ENCODE data around the gene KCNJ1. TPM values are rescaled to one million over a fixed set of nuclear protein-coding genes. Genes with fewer than 3 reads are reported as not detected.

Gene KCNJ1
- total RNA-seq, 1 donor, result not detected

GRCh38 chr11:128914216-128915148 is 47.4 kb upstream of the KCNJ1 start:
- H3K4me1 ChIP-seq (ENCODE audit: insufficient read depth, low read length), result no peaks in the 10 kb centered on the region
- no peaks in the 10 kb centered on the region for H3K9me3 ChIP-seq (ENCODE audit: low read depth, low read length)
- H3K27me3 ChIP-seq (ENCODE audit: insufficient read depth, low read length), result peaks cover 6% of the 10 kb centered on the region
- no peaks in the 10 kb centered on the region for H3K36me3 ChIP-seq (ENCODE audit: insufficient read depth, low read length)
- TF ChIP-seq, protein P1, sequence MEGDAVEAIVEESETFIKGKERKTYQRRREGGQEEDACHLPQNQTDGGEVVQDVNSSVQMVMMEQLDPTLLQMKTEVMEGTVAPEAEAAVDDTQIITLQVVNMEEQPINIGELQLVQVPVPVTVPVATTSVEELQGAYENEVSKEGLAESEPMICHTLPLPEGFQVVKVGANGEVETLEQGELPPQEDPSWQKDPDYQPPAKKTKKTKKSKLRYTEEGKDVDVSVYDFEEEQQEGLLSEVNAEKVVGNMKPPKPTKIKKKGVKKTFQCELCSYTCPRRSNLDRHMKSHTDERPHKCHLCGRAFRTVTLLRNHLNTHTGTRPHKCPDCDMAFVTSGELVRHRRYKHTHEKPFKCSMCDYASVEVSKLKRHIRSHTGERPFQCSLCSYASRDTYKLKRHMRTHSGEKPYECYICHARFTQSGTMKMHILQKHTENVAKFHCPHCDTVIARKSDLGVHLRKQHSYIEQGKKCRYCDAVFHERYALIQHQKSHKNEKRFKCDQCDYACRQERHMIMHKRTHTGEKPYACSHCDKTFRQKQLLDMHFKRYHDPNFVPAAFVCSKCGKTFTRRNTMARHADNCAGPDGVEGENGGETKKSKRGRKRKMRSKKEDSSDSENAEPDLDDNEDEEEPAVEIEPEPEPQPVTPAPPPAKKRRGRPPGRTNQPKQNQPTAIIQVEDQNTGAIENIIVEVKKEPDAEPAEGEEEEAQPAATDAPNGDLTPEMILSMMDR (IDR thresholded peaks at IDR 0.05; ENCODE audit: extremely low read depth, low read depth, low read length), result no peak
- H3K27ac ChIP-seq (ENCODE audit: low read depth, low read length), result no peak overlapping the region
- no peak overlapping the region for H3K4me3 ChIP-seq (ENCODE audit: insufficient read depth, low read length)
- no peaks in the 10 kb centered on the region for H4K20me1 ChIP-seq (ENCODE audit: insufficient read depth, low read length)
- H2AFZ ChIP-seq (ENCODE audit: low read length), result no peak overlapping the region
- peak; percentile 58 for DNase-seq (ENCODE audit: insufficient read length, low spot score, missing footprints)
- H3K4me2 ChIP-seq (ENCODE audit: insufficient read depth, low read length), result no peak overlapping the region
- no peaks in the 10 kb centered on the region for H3K79me2 ChIP-seq (ENCODE audit: insufficient read depth, low read length)

GRCh38 chr11:128913806-128914205 is 46.7 kb upstream of the KCNJ1 start:
- peak; percentile 37 for DNase-seq (ENCODE audit: insufficient read length, low spot score, missing footprints)
- no peak overlapping the region for H3K4me3 ChIP-seq (ENCODE audit: insufficient read depth, low read length)
- no peak overlapping the region for H3K27ac ChIP-seq (ENCODE audit: low read depth, low read length)
- H3K4me1 ChIP-seq (ENCODE audit: insufficient read depth, low read length), result peaks cover 1% of the 10 kb centered on the region
- no peaks in the 10 kb centered on the region for H4K20me1 ChIP-seq (ENCODE audit: insufficient read depth, low read length)
- H3K4me2 ChIP-seq (ENCODE audit: insufficient read depth, low read length), result no peak overlapping the region
- no peaks in the 10 kb centered on the region for H3K36me3 ChIP-seq (ENCODE audit: insufficient read depth, low read length)
- peaks cover 6% of the 10 kb centered on the region for H3K27me3 ChIP-seq (ENCODE audit: insufficient read depth, low read length)
- TF ChIP-seq, protein P1 (IDR thresholded peaks at IDR 0.05; ENCODE audit: extremely low read depth, low read depth, low read length), result no peak
- no peaks in the 10 kb centered on the region for H3K9me3 ChIP-seq (ENCODE audit: low read depth, low read length)
- H2AFZ ChIP-seq (ENCODE audit: low read length), result no peak overlapping the region
- no peaks in the 10 kb centered on the region for H3K79me2 ChIP-seq (ENCODE audit: insufficient read depth, low read length)

- no peak overlapping the region for H3K4me3 ChIP-seq (ENCODE audit: insufficient read depth, low read length)
- no peaks in the 10 kb centered on the region for H4K20me1 ChIP-seq (ENCODE audit: insufficient read depth, low read length)
- H3K27ac ChIP-seq (ENCODE audit: low read depth, low read length), result no peak overlapping the region
- TF ChIP-seq, protein P1 (IDR thresholded peaks at IDR 0.05; ENCODE audit: extremely low read depth, low read depth, low read length), result no peak
- no peaks in the 10 kb centered on the region for H3K79me2 ChIP-seq (ENCODE audit: insufficient read depth, low read length)
- DNase-seq (ENCODE audit: insufficient read length, low spot score, missing footprints), result no peak
- H2AFZ ChIP-seq (ENCODE audit: low read length), result no peak overlapping the region
- no peaks in the 10 kb centered on the region for H3K36me3 ChIP-seq (ENCODE audit: insufficient read depth, low read length)
- H3K9me3 ChIP-seq (ENCODE audit: low read depth, low read length), result no peaks in the 10 kb centered on the region
- no peaks in the 10 kb centered on the region for H3K27me3 ChIP-seq (ENCODE audit: insufficient read depth, low read length)
- H3K4me2 ChIP-seq (ENCODE audit: insufficient read depth, low read length), result no peak overlapping the region
- H3K4me1 ChIP-seq (ENCODE audit: insufficient read depth, low read length), result peaks cover 12% of the 10 kb centered on the region
These were observed 44.6 kb upstream of the KCNJ1 start for GRCh38 chr11:128911701-128912100.

GRCh38 chr11:128911239-128911638 is 44.1 kb upstream of the KCNJ1 start:
- H3K4me2 ChIP-seq (ENCODE audit: insufficient read depth, low read length), result no peak overlapping the region
- no peaks in the 10 kb centered on the region for H3K79me2 ChIP-seq (ENCODE audit: insufficient read depth, low read length)
- no peaks in the 10 kb centered on the region for H4K20me1 ChIP-seq (ENCODE audit: insufficient read depth, low read length)
- peaks cover 13% of the 10 kb centered on the region for H3K4me1 ChIP-seq (ENCODE audit: insufficient read depth, low read length)
- no peak overlapping the region for H2AFZ ChIP-seq (ENCODE audit: low read length)
- no peak overlapping the region for H3K4me3 ChIP-seq (ENCODE audit: insufficient read depth, low read length)
- DNase-seq (ENCODE audit: insufficient read length, low spot score, missing footprints), result no peak
- H3K9me3 ChIP-seq (ENCODE audit: low read depth, low read length), result no peaks in the 10 kb centered on the region
- no peaks in the 10 kb centered on the region for H3K27me3 ChIP-seq (ENCODE audit: insufficient read depth, low read length)
- no peaks in the 10 kb centered on the region for H3K36me3 ChIP-seq (ENCODE audit: insufficient read depth, low read length)
- TF ChIP-seq, protein P1 (IDR thresholded peaks at IDR 0.05; ENCODE audit: extremely low read depth, low read depth, low read length), result no peak
- H3K27ac ChIP-seq (ENCODE audit: low read depth, low read length), result no peak overlapping the region
